Measurements from ENCODE around the gene IFITM2. TPM values are rescaled to one million over a fixed set of nuclear protein-coding genes. Genes with fewer than 3 reads are reported as not detected.

Gene IFITM2
- total and polyA plus RNA-seq, 2 of the 13 experiments (the other 11 are each of a cell fraction or from before 2014, with no cell fraction given): 13.8 to 267 TPM

GRCh38 chr11:319121-319887 lies 11.7 kb downstream of the IFITM2 start (continued):
- TF ChIP-seq ZNF512B (CRISPR knock-in tag; IDR thresholded peaks at IDR 0.05; ENCODE audit: borderline replicate concordance) (0 out of 2 replicates have a peak, but pooled peaks have one; percentile 8), ZFY (CRISPR knock-in tag; IDR thresholded peaks at IDR 0.05) (peak; percentile 66), MAX (IDR thresholded peaks at IDR 0.05) (peak; percentile 33; the same call in 1 of the 2 replicates), HNRNPL (IDR thresholded peaks at IDR 0.05; ENCODE audit: low read depth, low read length) (0 out of 2 replicates have a peak, but pooled peaks have one; percentile 52), PHF8 (CRISPR knock-in tag; IDR thresholded peaks at IDR 0.05) (peak; percentile 27; the same call in 1 of the 2 replicates), ZNF776 (CRISPR knock-in tag; IDR thresholded peaks at IDR 0.05) (0 out of 2 replicates have a peak, but pooled peaks have one; percentile 33), ZNF296 (CRISPR knock-in tag; conservative IDR thresholded peaks at IDR 0.05) (peak; percentile 42; the same call in 1 of the 2 replicates), PATZ1 (CRISPR knock-in tag; IDR thresholded peaks at IDR 0.05) (peak; percentile 37), ZXDC (CRISPR knock-in tag; IDR thresholded peaks at IDR 0.05) (0 out of 2 replicates have a peak, but pooled peaks have one; percentile 37), PHF21A (CRISPR knock-in tag; IDR thresholded peaks at IDR 0.05) (0 out of 2 replicates have a peak, but pooled peaks have one; percentile 36), SALL1 (CRISPR knock-in tag; IDR thresholded peaks at IDR 0.05) (peak; percentile 35; the same call in 1 of the 2 replicates), AGO1 (IDR thresholded peaks at IDR 0.05; ENCODE audit: low read depth, low read length, poor library complexity, severe bottlenecking) (peak; percentile 89), GABPB1 (CRISPR knock-in tag; IDR thresholded peaks at IDR 0.05) (peak; percentile 57; the same call in 1 of the 2 replicates), ZFX (CRISPR knock-in tag; IDR thresholded peaks at IDR 0.05; ENCODE audit: low read depth) (peak; percentile 62; the same call in 1 of the 2 replicates), RBFOX2 (IDR thresholded peaks at IDR 0.05; ENCODE audit: low read depth, low read length) (peak; percentile 75), MED1 (CRISPR knock-in tag; IDR thresholded peaks at IDR 0.05) (peak; percentile 22; the same call in 1 of the 2 replicates), MXD1 (CRISPR knock-in tag; IDR thresholded peaks at IDR 0.05) (0 out of 2 replicates have a peak, but pooled peaks have one; percentile 23), ZNF143 (CRISPR knock-in tag; IDR thresholded peaks at IDR 0.05) (0 out of 2 replicates have a peak, but pooled peaks have one; percentile 9), ZNF225 (CRISPR knock-in tag; IDR thresholded peaks at IDR 0.05) (peak; percentile 21; the same call in 1 of the 2 replicates)

Measured in HepG2 (cell line).